Osteocyte (in vitro differentiated cells): Measurements from ENCODE around the gene THBS2. TPM values are rescaled to one million over a fixed set of nuclear protein-coding genes. Genes with fewer than 3 reads are reported as not detected.

Experiments
- DNase-seq: peaks from one replicate; pipeline ENCODE4 v3.0.0; 2021; ENCODE audit warnings: mixed read lengths; ENCODE audit not compliant: unreplicated experiment; ENCODE audit errors: extremely low spot score
- H3K27ac Mint-ChIP-seq: one replicate; pipeline ENCODE4 v1.8.0; 2021; ENCODE audit warnings: mild to moderate bottlenecking, mixed read lengths; ENCODE audit not compliant: unreplicated experiment
- H3K27me3 Mint-ChIP-seq: one replicate; pipeline ENCODE4 v1.8.0; 2021; ENCODE audit warnings: mixed read lengths; ENCODE audit not compliant: unreplicated experiment
- H3K36me3 Mint-ChIP-seq: one replicate; pipeline ENCODE4 v1.8.0; 2021; ENCODE audit warnings: mixed read lengths; ENCODE audit not compliant: unreplicated experiment
- H3K4me1 Mint-ChIP-seq: one replicate; pipeline ENCODE4 v1.8.0; 2021; ENCODE audit warnings: mixed read lengths; ENCODE audit not compliant: unreplicated experiment
- H3K4me3 Mint-ChIP-seq: one replicate; pipeline ENCODE4 v1.8.0; 2021; ENCODE audit warnings: mild to moderate bottlenecking, moderate library complexity, mixed read lengths; ENCODE audit not compliant: unreplicated experiment
- H3K9me3 Mint-ChIP-seq: one replicate; pipeline ENCODE4 v1.8.0; 2021; ENCODE audit warnings: mixed read lengths; ENCODE audit not compliant: unreplicated experiment
- CTCF ChIP-seq: fragments of 200-600 bp; sonication (generic); IDR thresholded peaks from 2 replicates; pipeline ENCODE4 v1.5.0; 2021; ENCODE audit warnings: antibody characterized with exemption, mild to moderate bottlenecking, moderate library complexity
- total RNA-seq: library from RNA; stranded (reverse); gene quantifications from 2 replicates; pipeline ENCODE4 v1.2.1, GENCODE V29; 2021

The THBS2 gene
- total RNA-seq, 1 donor from 2014 or later: 650 TPM

GRCh38 chr6:169256061-169256460 is 2.4 kb upstream of the THBS2 start:
- TF ChIP-seq CTCF: no peak
- H3K4me3 Mint-ChIP-seq: no peak overlapping the region
- H3K36me3 Mint-ChIP-seq: peaks cover 12% of the 10 kb centered on the region
- peaks cover 27% of the 10 kb centered on the region for H3K4me1 Mint-ChIP-seq
- no peak for DNase-seq
- H3K27ac Mint-ChIP-seq: no peak overlapping the region
- H3K27me3 Mint-ChIP-seq: peaks cover 12% of the 10 kb centered on the region
- H3K9me3 Mint-ChIP-seq: peaks cover 7% of the 10 kb centered on the region

- no peak for TF ChIP-seq CTCF
- no peak for DNase-seq
- Mint-ChIP-seq H3K27ac (no peak overlapping the region), H3K4me1 (peaks cover 31% of the 10 kb centered on the region), H3K27me3 (peaks cover 12% of the 10 kb centered on the region), H3K36me3 (peaks cover 14% of the 10 kb centered on the region), H3K4me3 (no peak overlapping the region), H3K9me3 (peaks cover 7% of the 10 kb centered on the region)
Measured at GRCh38 chr6:169255643-169256042, 2.0 kb upstream of the THBS2 start.

- no peak for TF ChIP-seq CTCF
- Mint-ChIP-seq H3K9me3 (peaks cover 7% of the 10 kb centered on the region), H3K36me3 (peaks cover 21% of the 10 kb centered on the region), H3K4me1 (peaks cover 39% of the 10 kb centered on the region), H3K4me3 (no peak overlapping the region), H3K27me3 (peaks cover 12% of the 10 kb centered on the region), H3K27ac (peak overlapping the region; percentile 81)
- DNase-seq: no peak
Measured at GRCh38 chr6:169254456-169255316, 1.0 kb upstream of the THBS2 start.

- Mint-ChIP-seq H3K9me3 (peaks cover 7% of the 10 kb centered on the region), H3K27me3 (peaks cover 12% of the 10 kb centered on the region), H3K4me3 (peak overlapping the region; percentile 88), H3K4me1 (peaks cover 52% of the 10 kb centered on the region), H3K36me3 (peaks cover 42% of the 10 kb centered on the region), H3K27ac (peak overlapping the region; percentile 81)
- TF ChIP-seq CTCF: no peak
- peak; percentile 70 for DNase-seq
Measured at GRCh38 chr6:169252505-169253189, 999 bp downstream of the THBS2 start.
